ENCODE data around the gene RNF167. TPM values are rescaled to one million over a fixed set of nuclear protein-coding genes. Genes with fewer than 3 reads are reported as not detected.

RNF167 gene
- total and polyA plus RNA-seq, 9 donors: 22.7 to 221 (median 79.4) TPM

- no peak for DNase-seq
- Histone ChIP-seq H3K4me1 (ENCODE audit: insufficient read depth) (no peaks in the 10 kb centered on the region), H3K27ac (no peak overlapping the region), H3K27me3 (no peaks in the 10 kb centered on the region), H3K36me3 (no peaks in the 10 kb centered on the region), H3K4me3 (no peak overlapping the region), H3K9me3 (no peaks in the 10 kb centered on the region)
- 67 to 72% (median 70%) methylated on average over 14 of the region's 14 CpGs for WGBS, 3 donors
- intact Hi-C loops (cut with DNase I): no loop called here
- TF ChIP-seq, protein P1, sequence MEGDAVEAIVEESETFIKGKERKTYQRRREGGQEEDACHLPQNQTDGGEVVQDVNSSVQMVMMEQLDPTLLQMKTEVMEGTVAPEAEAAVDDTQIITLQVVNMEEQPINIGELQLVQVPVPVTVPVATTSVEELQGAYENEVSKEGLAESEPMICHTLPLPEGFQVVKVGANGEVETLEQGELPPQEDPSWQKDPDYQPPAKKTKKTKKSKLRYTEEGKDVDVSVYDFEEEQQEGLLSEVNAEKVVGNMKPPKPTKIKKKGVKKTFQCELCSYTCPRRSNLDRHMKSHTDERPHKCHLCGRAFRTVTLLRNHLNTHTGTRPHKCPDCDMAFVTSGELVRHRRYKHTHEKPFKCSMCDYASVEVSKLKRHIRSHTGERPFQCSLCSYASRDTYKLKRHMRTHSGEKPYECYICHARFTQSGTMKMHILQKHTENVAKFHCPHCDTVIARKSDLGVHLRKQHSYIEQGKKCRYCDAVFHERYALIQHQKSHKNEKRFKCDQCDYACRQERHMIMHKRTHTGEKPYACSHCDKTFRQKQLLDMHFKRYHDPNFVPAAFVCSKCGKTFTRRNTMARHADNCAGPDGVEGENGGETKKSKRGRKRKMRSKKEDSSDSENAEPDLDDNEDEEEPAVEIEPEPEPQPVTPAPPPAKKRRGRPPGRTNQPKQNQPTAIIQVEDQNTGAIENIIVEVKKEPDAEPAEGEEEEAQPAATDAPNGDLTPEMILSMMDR (IDR thresholded peaks at IDR 0.05): no peak
- TF ChIP-seq EP300 (IDR thresholded peaks at IDR 0.05) (no peak), POLR2A (IDR thresholded peaks at IDR 0.05) (no peak)
Observed at GRCh38 chr17:4953451-4953961, 13.4 kb downstream of the RNF167 start.

DNA sequence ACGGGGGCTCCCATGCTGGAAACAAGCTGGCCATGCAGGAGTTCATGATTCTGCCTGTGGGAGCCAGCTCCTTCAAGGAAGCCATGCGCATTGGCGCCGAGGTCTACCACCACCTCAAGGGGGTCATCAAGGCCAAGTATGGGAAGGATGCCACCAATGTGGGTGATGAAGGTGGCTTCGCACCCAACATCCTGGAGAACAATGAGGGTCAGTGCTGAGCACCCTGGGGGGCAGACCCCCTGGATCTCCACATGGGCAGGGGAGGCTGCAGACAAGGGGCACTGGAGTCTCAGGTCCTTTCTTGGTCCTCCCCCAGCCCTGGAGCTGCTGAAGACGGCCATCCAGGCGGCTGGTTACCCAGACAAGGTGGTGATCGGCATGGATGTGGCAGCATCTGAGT lies 15.0 kb downstream of the RNF167 start:
- no peak for DNase-seq
- Histone ChIP-seq H3K4me1 (ENCODE audit: insufficient read depth) (no peaks in the 10 kb centered on the region), H3K9me3 (no peaks in the 10 kb centered on the region), H3K36me3 (no peaks in the 10 kb centered on the region), H3K4me3 (no peak overlapping the region), H3K27ac (no peak overlapping the region), H3K27me3 (no peaks in the 10 kb centered on the region)
- no peak for TF ChIP-seq EP300 (IDR thresholded peaks at IDR 0.05)
- no peak for TF ChIP-seq POLR2A (IDR thresholded peaks at IDR 0.05)
- 93 to 98% (median 96%) methylated on average over 6 to 8 of the region's 8 CpGs for WGBS, 3 donors
- intact Hi-C loops (cut with DNase I): no loop called here

DNA sequence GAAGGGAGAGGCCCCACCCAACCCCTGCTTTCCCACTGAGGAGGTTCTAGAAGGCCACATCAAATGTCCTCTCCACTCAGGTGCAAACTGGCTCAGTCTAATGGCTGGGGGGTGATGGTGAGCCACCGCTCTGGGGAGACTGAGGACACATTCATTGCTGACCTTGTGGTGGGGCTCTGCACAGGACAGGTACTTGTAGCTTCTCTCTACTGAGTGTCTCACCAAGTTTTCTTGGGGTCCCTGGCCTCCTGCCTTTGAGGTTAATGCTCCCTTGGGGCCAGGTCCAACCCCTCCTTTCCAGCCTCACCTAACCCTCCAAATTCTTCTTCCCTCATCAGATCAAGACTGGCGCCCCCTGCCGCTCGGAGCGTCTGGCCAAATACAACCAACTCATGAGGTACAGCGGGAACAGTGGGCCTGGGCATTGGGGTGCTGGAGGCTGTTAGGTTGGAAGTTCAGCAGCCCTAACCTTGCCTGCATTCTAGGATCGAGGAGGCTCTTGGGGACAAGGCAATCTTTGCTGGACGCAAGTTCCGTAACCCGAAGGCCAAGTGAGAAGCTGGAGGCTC lies 16.5 kb downstream of the RNF167 start:
- H3K27me3 ChIP-seq: no peaks in the 10 kb centered on the region
- TF ChIP-seq POLR2A (IDR thresholded peaks at IDR 0.05): no peak
- TF ChIP-seq, protein P1 (IDR thresholded peaks at IDR 0.05): no peak
- H3K4me3 ChIP-seq: no peak overlapping the region
- intact Hi-C loops (cut with DNase I): no loop called here
- no peaks in the 10 kb centered on the region for H3K4me1 ChIP-seq (ENCODE audit: insufficient read depth)
- DNase-seq: no peak
- 72 to 76% (median 74%) methylated on average over 10 of the region's 10 CpGs for WGBS, 3 donors
- no peaks in the 10 kb centered on the region for H3K36me3 ChIP-seq
- H3K9me3 ChIP-seq: no peaks in the 10 kb centered on the region
- H3K27ac ChIP-seq: no peak overlapping the region

- Histone ChIP-seq H3K4me3 (no peak overlapping the region), H3K36me3 (no peaks in the 10 kb centered on the region), H3K27me3 (no peaks in the 10 kb centered on the region), H3K9me3 (no peaks in the 10 kb centered on the region), H3K27ac (no peak overlapping the region), H3K4me1 (ENCODE audit: insufficient read depth) (no peaks in the 10 kb centered on the region)
- 68 to 77% (median 74%) methylated on average over 3 of the region's 3 CpGs for WGBS, 3 donors
- TF ChIP-seq, protein P1 (IDR thresholded peaks at IDR 0.05): no peak
- no peak for TF ChIP-seq EP300 (IDR thresholded peaks at IDR 0.05)
- no peak for TF ChIP-seq POLR2A (IDR thresholded peaks at IDR 0.05)
- intact Hi-C loops (cut with DNase I): no loop called here
- no peak for DNase-seq
Observed at GRCh38 chr17:4958102-4958501, 18.0 kb downstream of the RNF167 start.

DNA sequence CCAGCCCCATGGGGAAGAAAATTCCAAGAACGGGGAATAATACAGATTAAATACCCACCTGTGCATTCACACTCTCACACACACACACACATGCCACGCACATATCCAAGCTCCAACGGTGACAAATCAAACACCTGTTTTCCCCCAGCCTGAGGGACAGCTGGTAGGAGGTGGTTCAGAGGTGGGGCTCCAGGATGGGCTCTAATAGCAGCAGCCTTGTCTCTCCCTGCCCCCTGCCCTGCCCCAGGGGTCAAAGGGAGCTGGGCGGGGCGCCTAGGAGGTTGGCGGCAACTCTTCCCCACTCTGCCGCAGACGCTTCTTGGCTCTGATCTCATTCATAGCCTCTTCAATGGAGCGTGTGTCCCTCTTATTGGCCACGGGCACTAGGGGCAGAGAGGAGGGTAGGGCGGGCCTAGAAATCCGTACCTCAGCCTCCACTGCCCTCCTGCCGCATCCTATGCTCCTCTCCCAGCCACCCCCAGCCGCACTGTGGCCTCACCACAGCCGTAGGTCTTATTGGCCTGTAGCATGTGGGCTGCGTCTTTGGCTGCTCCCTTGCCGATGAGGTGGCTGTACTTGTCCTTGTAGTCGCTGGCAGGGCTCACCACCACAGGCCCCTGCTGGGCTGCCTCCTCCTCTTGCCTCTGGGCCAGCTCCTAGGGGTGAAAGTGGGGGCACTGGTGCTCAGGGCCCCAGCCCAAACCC lies 19.3 kb downstream of the RNF167 start:
- H3K27me3 ChIP-seq: no peaks in the 10 kb centered on the region
- H3K36me3 ChIP-seq: no peaks in the 10 kb centered on the region
- H3K27ac ChIP-seq: no peak overlapping the region
- H3K4me3 ChIP-seq: no peak overlapping the region
- 79 to 84% (median 79%) methylated on average over 18 of the region's 18 CpGs for WGBS, 3 donors
- DNase-seq: no peak
- TF ChIP-seq EP300 (IDR thresholded peaks at IDR 0.05): no peak
- intact Hi-C loops (cut with DNase I): no loop called here
- H3K4me1 ChIP-seq (ENCODE audit: insufficient read depth): no peaks in the 10 kb centered on the region
- H3K9me3 ChIP-seq: no peaks in the 10 kb centered on the region

Measured in ovary (tissue), 9 donors.